ENCODE results near the gene TNFSF11. TPM values are rescaled to one million over a fixed set of nuclear protein-coding genes. Genes with fewer than 3 reads are reported as not detected.

Gene TNFSF11
- total RNA-seq, 1 donor from 2014 or later = not detected

GRCh38 chr13:42612021-42612765, 38.2 kb downstream of the TNFSF11 start:
- intact Hi-C loops (cut with DNase I) = no loop called here
- H3K4me3 ChIP-seq = no peak overlapping the region
- H3K9me3 ChIP-seq = no peaks in the 10 kb centered on the region
- H3K4me1 ChIP-seq = no peaks in the 10 kb centered on the region
- no peak overlapping the region for H3K27ac ChIP-seq
- no peak for DNase-seq (ENCODE audit: low spot score in 2 of 2)
- no peaks in the 10 kb centered on the region for H3K27me3 ChIP-seq
- TF ChIP-seq, protein P1, sequence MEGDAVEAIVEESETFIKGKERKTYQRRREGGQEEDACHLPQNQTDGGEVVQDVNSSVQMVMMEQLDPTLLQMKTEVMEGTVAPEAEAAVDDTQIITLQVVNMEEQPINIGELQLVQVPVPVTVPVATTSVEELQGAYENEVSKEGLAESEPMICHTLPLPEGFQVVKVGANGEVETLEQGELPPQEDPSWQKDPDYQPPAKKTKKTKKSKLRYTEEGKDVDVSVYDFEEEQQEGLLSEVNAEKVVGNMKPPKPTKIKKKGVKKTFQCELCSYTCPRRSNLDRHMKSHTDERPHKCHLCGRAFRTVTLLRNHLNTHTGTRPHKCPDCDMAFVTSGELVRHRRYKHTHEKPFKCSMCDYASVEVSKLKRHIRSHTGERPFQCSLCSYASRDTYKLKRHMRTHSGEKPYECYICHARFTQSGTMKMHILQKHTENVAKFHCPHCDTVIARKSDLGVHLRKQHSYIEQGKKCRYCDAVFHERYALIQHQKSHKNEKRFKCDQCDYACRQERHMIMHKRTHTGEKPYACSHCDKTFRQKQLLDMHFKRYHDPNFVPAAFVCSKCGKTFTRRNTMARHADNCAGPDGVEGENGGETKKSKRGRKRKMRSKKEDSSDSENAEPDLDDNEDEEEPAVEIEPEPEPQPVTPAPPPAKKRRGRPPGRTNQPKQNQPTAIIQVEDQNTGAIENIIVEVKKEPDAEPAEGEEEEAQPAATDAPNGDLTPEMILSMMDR (IDR thresholded peaks at IDR 0.05) = no peak
- no peaks in the 10 kb centered on the region for H3K36me3 ChIP-seq

DNA sequence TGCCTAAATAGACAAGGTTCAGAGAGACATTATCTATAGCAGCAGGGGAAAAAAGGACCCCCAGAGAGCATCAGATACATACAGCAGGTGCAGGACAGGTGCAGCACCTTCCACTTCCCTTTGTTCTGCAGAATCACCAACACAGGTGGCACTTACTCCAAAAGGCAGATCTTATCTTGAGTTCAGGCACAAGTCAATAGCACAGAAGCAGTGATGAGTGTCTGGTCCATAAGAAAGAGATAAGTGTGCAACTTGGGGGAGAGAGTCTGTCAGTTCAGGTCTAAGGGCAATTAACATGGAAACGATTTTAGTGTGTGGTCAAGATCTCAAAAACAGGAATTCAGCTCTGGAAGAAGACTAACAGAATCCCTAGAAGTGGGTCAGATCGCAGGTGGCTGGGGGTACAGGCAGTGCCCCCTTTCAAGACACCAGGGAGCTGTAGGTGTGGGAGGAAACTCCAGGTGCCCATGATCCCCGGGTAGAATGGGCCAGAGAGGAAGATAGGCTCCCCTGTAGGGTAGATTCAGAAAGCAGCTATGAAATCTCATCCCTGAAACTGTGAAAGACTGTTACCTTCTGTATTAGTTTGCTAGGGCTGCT, 40.6 kb downstream of the TNFSF11 start:
- Histone ChIP-seq H3K4me1 (no peaks in the 10 kb centered on the region), H3K27me3 (no peaks in the 10 kb centered on the region), H3K9me3 (no peaks in the 10 kb centered on the region), H3K36me3 (no peaks in the 10 kb centered on the region), H3K27ac (no peak overlapping the region), H3K4me3 (no peak overlapping the region)
- intact Hi-C loops (cut with DNase I) = no loop called here
- no peak for DNase-seq (ENCODE audit: low spot score in 2 of 2)
- TF ChIP-seq, protein P1 (IDR thresholded peaks at IDR 0.05) = no peak

- no peaks in the 10 kb centered on the region for H3K36me3 ChIP-seq
- H3K27ac ChIP-seq = no peak overlapping the region
- H3K4me1 ChIP-seq = no peaks in the 10 kb centered on the region
- H3K4me3 ChIP-seq = no peak overlapping the region
- no peak for DNase-seq (ENCODE audit: low spot score in 2 of 2)
- TF ChIP-seq, protein P1 (IDR thresholded peaks at IDR 0.05) = no peak
- no peaks in the 10 kb centered on the region for H3K9me3 ChIP-seq
- intact Hi-C loops (cut with DNase I) = no loop called here
- H3K27me3 ChIP-seq = no peaks in the 10 kb centered on the region
These were observed 41.7 kb downstream of the TNFSF11 start for GRCh38 chr13:42615691-42616090.

- Histone ChIP-seq H3K27ac (no peak overlapping the region), H3K27me3 (no peaks in the 10 kb centered on the region), H3K9me3 (no peaks in the 10 kb centered on the region), H3K4me3 (no peak overlapping the region), H3K36me3 (no peaks in the 10 kb centered on the region), H3K4me1 (no peaks in the 10 kb centered on the region)
- DNase-seq (ENCODE audit: low spot score in 2 of 2) = no peak
- TF ChIP-seq, protein P1 (IDR thresholded peaks at IDR 0.05) = no peak
- intact Hi-C loops (cut with DNase I) = no loop called here
These were observed 43.3 kb downstream of the TNFSF11 start for GRCh38 chr13:42617221-42617620.

- Histone ChIP-seq H3K4me3 (no peak overlapping the region), H3K4me1 (no peaks in the 10 kb centered on the region), H3K27me3 (no peaks in the 10 kb centered on the region), H3K9me3 (no peaks in the 10 kb centered on the region), H3K36me3 (no peaks in the 10 kb centered on the region), H3K27ac (no peak overlapping the region)
- no peak for DNase-seq (ENCODE audit: low spot score in 2 of 2)
- TF ChIP-seq, protein P1 (IDR thresholded peaks at IDR 0.05) = no peak
- intact Hi-C loops (cut with DNase I) = no loop called here
These were observed 50.0 kb downstream of the TNFSF11 start for GRCh38 chr13:42623916-42624315.
